ENCODE data around the gene MTCP1. TPM values are rescaled to one million over a fixed set of nuclear protein-coding genes. Genes with fewer than 3 reads are reported as not detected.

MTCP1 gene
- total and polyA plus RNA-seq, 9 of the 15 experiments (the other 6 are each of a cell fraction or from before 2014, with no cell fraction given): 12.7 to 28.0 (median 22.9) TPM

- TF ChIP-seq CXXC5 (CRISPR knock-in tag; IDR thresholded peaks at IDR 0.05) (peak; percentile 89), NRF1 (conservative IDR thresholded peaks at IDR 0.05 in 1 of 2, IDR thresholded peaks at IDR 0.05 in 1 of 2) (peak; percentile 72 to 76), C11orf30 (IDR thresholded peaks at IDR 0.05; ENCODE audit: low read depth) (peak; percentile 59; the same call in 1 of the 2 replicates), RBFOX2 (IDR thresholded peaks at IDR 0.05; ENCODE audit: low read depth, low read length) (peak; percentile 82), ATF1 (CRISPR knock-in tag; IDR thresholded peaks at IDR 0.05) (no peak), ATF1 (tag; IDR thresholded peaks at IDR 0.05) (no peak), CBX3 (IDR thresholded peaks at IDR 0.05; ENCODE audit: borderline replicate concordance in 1 of 2, low read length in 2 of 2) (no peak), CREB1 (IDR thresholded peaks at IDR 0.05) (0 out of 2 replicates have a peak, but pooled peaks have one; percentile 22), CREB1 (CRISPR knock-in tag; IDR thresholded peaks at IDR 0.05) (0 out of 2 replicates have a peak, but pooled peaks have one; percentile 27), SPI1 (IDR thresholded peaks at IDR 0.05; ENCODE audit: borderline replicate concordance, low read depth, low read length) (no peak), NFIX (CRISPR knock-in tag; IDR thresholded peaks at IDR 0.05; ENCODE audit: low read depth) (no peak), TCF7 (IDR thresholded peaks at IDR 0.05; ENCODE audit: borderline replicate concordance) (no peak), ZNF445 (CRISPR knock-in tag; IDR thresholded peaks at IDR 0.05; ENCODE audit: low read depth) (no peak), ZNF263 (CRISPR knock-in tag; IDR thresholded peaks at IDR 0.05; ENCODE audit: borderline replicate concordance) (no peak)
- TF ChIP-seq, protein P1, sequence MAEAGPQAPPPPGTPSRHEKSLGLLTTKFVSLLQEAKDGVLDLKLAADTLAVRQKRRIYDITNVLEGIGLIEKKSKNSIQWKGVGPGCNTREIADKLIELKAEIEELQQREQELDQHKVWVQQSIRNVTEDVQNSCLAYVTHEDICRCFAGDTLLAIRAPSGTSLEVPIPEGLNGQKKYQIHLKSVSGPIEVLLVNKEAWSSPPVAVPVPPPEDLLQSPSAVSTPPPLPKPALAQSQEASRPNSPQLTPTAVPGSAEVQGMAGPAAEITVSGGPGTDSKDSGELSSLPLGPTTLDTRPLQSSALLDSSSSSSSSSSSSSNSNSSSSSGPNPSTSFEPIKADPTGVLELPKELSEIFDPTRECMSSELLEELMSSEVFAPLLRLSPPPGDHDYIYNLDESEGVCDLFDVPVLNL (CRISPR knock-in tag; IDR thresholded peaks at IDR 0.05; ENCODE audit: low read depth): no peak
- TF ChIP-seq, protein P2, sequence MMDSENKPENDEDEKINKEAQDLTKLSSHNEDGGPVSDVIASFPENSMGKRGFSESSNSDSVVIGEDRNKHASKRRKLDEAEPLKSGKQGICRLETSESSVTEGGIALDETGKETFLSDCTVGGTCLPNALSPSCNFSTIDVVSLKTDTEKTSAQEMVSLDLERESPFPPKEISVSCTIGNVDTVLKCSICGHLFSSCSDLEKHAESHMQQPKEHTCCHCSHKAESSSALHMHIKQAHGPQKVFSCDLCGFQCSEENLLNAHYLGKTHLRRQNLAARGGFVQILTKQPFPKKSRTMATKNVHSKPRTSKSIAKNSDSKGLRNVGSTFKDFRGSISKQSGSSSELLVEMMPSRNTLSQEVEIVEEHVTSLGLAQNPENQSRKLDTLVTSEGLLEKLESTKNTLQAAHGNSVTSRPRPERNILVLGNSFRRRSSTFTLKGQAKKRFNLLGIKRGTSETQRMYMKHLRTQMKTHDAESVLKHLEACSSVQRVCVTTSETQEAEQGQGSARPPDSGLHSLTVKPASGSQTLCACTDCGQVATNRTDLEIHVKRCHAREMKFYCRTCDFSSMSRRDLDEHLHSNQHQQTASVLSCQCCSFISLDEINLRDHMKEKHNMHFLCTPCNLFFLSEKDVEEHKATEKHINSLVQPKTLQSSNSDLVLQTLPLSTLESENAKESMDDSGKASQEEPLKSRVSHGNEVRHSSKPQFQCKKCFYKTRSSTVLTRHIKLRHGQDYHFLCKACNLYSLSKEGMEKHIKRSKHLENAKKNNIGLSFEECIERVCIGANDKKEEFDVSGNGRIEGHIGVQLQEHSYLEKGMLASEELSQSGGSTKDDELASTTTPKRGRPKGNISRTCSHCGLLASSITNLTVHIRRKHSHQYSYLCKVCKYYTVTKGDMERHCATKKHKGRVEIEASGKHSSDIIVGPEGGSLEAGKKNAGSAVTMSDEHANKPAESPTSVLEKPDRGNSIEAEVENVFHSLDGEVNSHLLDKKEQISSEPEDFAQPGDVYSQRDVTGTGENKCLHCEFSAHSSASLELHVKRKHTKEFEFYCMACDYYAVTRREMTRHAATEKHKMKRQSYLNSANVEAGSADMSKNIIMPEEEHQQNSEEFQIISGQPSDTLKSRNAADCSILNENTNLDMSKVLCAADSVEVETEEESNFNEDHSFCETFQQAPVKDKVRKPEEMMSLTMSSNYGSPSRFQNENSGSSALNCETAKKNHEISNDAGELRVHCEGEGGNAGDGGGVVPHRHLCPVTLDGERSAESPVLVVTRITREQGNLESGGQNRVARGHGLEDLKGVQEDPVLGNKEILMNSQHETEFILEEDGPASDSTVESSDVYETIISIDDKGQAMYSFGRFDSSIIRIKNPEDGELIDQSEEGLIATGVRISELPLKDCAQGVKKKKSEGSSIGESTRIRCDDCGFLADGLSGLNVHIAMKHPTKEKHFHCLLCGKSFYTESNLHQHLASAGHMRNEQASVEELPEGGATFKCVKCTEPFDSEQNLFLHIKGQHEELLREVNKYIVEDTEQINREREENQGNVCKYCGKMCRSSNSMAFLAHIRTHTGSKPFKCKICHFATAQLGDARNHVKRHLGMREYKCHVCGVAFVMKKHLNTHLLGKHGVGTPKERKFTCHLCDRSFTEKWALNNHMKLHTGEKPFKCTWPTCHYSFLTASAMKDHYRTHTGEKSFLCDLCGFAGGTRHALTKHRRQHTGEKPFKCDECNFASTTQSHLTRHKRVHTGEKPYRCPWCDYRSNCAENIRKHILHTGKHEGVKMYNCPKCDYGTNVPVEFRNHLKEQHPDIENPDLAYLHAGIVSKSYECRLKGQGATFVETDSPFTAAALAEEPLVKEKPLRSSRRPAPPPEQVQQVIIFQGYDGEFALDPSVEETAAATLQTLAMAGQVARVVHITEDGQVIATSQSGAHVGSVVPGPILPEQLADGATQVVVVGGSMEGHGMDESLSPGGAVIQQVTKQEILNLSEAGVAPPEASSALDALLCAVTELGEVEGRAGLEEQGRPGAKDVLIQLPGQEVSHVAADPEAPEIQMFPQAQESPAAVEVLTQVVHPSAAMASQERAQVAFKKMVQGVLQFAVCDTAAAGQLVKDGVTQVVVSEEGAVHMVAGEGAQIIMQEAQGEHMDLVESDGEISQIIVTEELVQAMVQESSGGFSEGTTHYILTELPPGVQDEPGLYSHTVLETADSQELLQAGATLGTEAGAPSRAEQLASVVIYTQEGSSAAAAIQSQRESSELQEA (IDR thresholded peaks at IDR 0.05; ENCODE audit: low read depth): no peak
Observed at GRCh38 chrX:155070975-155071693, at the start of gene MTCP1, which contains the start of the genes BRCC3 and CMC4 (continued).
